Left ventricle myocardium inferior (tissue), 1 donor: ENCODE measurements around the gene CSH1. TPM values are rescaled to one million over a fixed set of nuclear protein-coding genes. Genes with fewer than 3 reads are reported as not detected.
A peak's percentile ranks its signal among the peaks of the same experiment; 100 is the strongest.

ENCODE experiments used
- DNase-seq: peaks from one replicate; pipeline ENCODE4 v3.0.0-alpha.2; 2020
- H3K27ac ChIP-seq: fragments of 200-600 bp; replicated peaks from 2 replicates; pipeline ENCODE4 v1.8.0; 2021
- H3K27me3 ChIP-seq: fragments of 200-600 bp; 2 replicates; pipeline ENCODE4 v1.8.0; 2021; ENCODE audit warnings: low read depth
- H3K36me3 ChIP-seq: fragments of 200-600 bp; 2 replicates; pipeline ENCODE4 v1.8.0; 2021
- H3K4me1 ChIP-seq: fragments of 200-600 bp; 2 replicates; pipeline ENCODE4 v1.8.0; 2021
- H3K4me3 ChIP-seq: fragments of 200-600 bp; 2 replicates; pipeline ENCODE4 v1.8.0; 2021; ENCODE audit warnings: mild to moderate bottlenecking, moderate library complexity
- H3K9me3 ChIP-seq: fragments of 200-600 bp; replicated peaks from 2 replicates; pipeline ENCODE4 v1.8.0; 2021
- intact Hi-C: fragments of 100-400 bp; cut with micrococcal nuclease; formaldehyde crosslinking; loops from one replicate; pipeline ENCODE4 v1.11.0; 2022
- total RNA-seq: library from RNA; stranded (reverse); fragmentation: NEBNext Ultra II Directional; extraction: Animal tissue kit (Norgen Biotek cat#: 25700); gene quantifications from one replicate; pipeline ENCODE4 v1.2.1, GENCODE V29; 2021
- TF ChIP-seq, protein P1 (sequence below): fragments of 200-600 bp; IDR thresholded peaks from 2 replicates; pipeline ENCODE4 v1.8.0; 2021; ENCODE audit warnings: antibody characterized with exemption, mild to moderate bottlenecking, borderline replicate concordance
- donor health status: DM: no; HTN: yes; CAD: no; lungs with severe emphysema.

Gene CSH1
- total RNA-seq, 1 donor from 2014 or later, result not detected

DNA sequence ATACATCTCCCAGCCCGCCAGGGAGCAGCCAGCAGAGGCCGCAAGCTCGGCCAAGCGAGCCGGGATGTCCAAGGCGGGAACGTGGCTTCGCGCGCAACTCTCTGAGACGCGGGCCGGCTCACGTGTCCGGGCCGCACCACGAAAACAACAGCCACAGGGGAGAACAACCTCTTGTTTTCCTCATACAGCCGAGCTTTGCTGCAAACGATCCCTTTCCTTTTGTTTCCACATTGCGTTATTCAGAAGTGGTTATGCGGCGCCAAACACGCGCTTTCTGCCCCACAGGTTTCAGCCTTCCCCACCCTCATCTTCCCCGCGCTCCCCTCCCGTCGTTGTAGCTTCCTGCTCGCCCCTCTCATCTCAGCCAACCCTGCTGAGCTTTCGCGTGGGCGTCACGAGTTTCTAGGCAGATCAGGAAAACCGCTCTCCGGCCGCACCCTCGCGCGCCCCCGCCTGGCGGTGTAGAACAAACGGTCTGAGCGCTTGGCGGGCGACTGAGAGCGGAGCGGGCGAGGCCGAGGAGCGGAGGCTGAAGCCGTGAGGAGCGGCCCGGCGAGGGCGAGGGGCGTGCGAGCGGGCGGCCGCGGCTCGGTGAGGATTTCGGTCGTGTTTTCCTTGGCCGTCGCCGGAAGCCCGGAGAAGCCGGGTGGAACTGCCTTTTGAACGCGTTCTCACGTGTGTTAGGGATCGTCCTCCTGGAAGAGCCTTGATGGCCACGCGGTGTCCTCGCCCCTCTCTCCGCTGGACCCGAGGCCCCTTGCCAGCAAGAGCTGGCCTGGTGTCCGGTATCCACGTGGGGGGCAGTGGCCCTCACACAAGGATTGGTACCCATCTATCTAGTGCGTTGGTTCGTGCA is 47.3 kb downstream of the CSH1 start:
- Histone ChIP-seq H3K27me3 (no peaks in the 10 kb centered on the region), H3K4me3 (peak overlapping the region; percentile 59), H3K36me3 (no peaks in the 10 kb centered on the region), H3K4me1 (peaks cover 12% of the 10 kb centered on the region), H3K27ac (peak overlapping the region; percentile 9), H3K9me3 (no peaks in the 10 kb centered on the region)
- intact Hi-C loops, result no loop called here
- TF ChIP-seq, protein P1, sequence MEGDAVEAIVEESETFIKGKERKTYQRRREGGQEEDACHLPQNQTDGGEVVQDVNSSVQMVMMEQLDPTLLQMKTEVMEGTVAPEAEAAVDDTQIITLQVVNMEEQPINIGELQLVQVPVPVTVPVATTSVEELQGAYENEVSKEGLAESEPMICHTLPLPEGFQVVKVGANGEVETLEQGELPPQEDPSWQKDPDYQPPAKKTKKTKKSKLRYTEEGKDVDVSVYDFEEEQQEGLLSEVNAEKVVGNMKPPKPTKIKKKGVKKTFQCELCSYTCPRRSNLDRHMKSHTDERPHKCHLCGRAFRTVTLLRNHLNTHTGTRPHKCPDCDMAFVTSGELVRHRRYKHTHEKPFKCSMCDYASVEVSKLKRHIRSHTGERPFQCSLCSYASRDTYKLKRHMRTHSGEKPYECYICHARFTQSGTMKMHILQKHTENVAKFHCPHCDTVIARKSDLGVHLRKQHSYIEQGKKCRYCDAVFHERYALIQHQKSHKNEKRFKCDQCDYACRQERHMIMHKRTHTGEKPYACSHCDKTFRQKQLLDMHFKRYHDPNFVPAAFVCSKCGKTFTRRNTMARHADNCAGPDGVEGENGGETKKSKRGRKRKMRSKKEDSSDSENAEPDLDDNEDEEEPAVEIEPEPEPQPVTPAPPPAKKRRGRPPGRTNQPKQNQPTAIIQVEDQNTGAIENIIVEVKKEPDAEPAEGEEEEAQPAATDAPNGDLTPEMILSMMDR, result peak; percentile 73
- peak; percentile 93 for DNase-seq

DNA sequence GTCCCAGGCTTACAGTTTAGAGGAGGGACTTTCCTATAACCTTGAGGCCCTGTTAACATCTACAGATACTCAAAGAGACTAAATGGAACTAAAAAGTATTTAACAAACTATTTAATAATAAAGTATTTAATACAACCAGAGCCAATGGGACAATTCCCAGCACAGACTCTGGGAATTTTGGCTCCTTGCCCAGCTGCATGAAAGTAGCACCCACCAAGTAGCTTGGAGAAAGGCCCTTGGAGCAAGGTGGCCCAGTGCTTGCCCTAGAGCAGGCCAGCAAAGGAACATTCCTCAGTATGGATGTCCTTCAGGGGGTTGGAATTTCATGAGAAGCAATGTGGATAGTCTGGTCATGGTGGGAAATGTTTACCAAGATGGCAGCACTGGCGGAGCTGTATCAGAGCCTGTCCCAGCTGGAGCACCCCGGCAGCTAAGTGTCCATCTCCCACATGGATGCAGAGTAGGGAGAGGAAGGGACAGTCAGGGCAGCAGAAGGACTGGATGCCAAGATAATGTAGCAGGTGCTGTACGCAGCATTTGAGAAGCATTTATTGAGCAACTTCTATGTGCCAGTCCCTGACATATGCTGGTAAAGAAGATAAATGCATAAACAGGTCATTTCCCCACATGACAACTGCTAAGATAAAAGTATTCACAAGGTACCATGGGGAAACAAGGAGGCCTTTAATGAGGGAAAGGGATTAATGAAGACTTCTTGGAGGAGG is 48.7 kb downstream of the CSH1 start:
- no peak overlapping the region for H3K27ac ChIP-seq
- no peak overlapping the region for H3K4me3 ChIP-seq
- DNase-seq, result no peak
- H3K27me3 ChIP-seq, result no peaks in the 10 kb centered on the region
- no peaks in the 10 kb centered on the region for H3K36me3 ChIP-seq
- intact Hi-C loops, result no loop called here
- TF ChIP-seq, protein P1, result no peak
- H3K9me3 ChIP-seq, result no peaks in the 10 kb centered on the region
- H3K4me1 ChIP-seq, result peaks cover 23% of the 10 kb centered on the region

DNA sequence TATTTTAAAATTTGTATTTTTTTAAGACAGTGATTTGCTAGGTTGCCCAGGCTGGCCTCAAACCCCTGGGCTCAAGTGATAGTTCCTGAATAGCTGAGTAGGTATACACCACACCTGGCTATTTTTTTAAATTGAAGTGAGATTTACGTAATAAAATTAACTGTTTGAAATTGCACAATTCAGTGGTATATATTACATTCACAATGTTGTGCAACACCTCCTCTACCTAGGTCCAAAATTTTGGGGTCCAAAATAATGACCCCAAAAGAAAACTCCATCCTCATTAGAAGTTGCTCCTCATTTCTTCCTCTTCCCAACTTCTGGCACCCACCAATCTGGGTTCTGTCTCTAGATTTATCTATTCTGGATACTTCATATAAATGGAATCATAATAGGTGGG is 50.9 kb downstream of the CSH1 start:
- H3K4me1 ChIP-seq, result peaks cover 41% of the 10 kb centered on the region
- DNase-seq, result no peak
- no peak overlapping the region for H3K27ac ChIP-seq
- H3K36me3 ChIP-seq, result no peaks in the 10 kb centered on the region
- no peak overlapping the region for H3K4me3 ChIP-seq
- no peaks in the 10 kb centered on the region for H3K9me3 ChIP-seq
- TF ChIP-seq, protein P1, result no peak
- no peaks in the 10 kb centered on the region for H3K27me3 ChIP-seq
- intact Hi-C loops, result no loop called here

Other genes with a start within 250 kb of the CSH1 start
- 2.7 TPM for gene LIMD2, start 196.4 kb downstream of the CSH1 start, total RNA-seq
- 14.6 TPM for gene STRADA, start 154.8 kb downstream of the CSH1 start, total RNA-seq
- 79.6 TPM for gene CCDC47, start 123.0 kb downstream of the CSH1 start, total RNA-seq
- gene DDX42, start 122.4 kb downstream of the CSH1 start, total RNA-seq, result 51.7 TPM
- gene PSMC5, start 69.1 kb downstream of the CSH1 start, total RNA-seq, result 115 TPM
- gene FTSJ3, start 68.9 kb downstream of the CSH1 start, total RNA-seq, result 36.7 TPM
- 21.0 TPM for gene SMARCD2, start 53.9 kb downstream of the CSH1 start, total RNA-seq
- gene CSH2, start 22.9 kb downstream of the CSH1 start, total RNA-seq, result not detected
- gene GH2, start 14.6 kb downstream of the CSH1 start, total RNA-seq, result not detected
- not detected for gene CSHL1, start 14.7 kb upstream of the CSH1 start, total RNA-seq
- not detected for gene GH1, start 22.3 kb upstream of the CSH1 start, total RNA-seq
- gene CD79B, start 35.8 kb upstream of the CSH1 start, total RNA-seq, result 4.6 TPM
- gene SCN4A, start 76.3 kb upstream of the CSH1 start, total RNA-seq, result 1.2 TPM
- not detected for gene PRR29, start 101.8 kb upstream of the CSH1 start, total RNA-seq
- gene ICAM2, start 124.1 kb upstream of the CSH1 start, total RNA-seq, result 28.2 TPM
- gene ERN1, start 233.6 kb upstream of the CSH1 start, total RNA-seq, result 9.3 TPM